Measurements from ENCODE around the gene SCGB2A2.

SCGB2A2 gene

GRCh38 chr11:62269654-62270278, at the start of gene SCGB2A2:
SCGB2A2 (plus strand) TSS chr11:62270158; CDS start chr11:62270217, 59 bp downstream.
- no peak for DNase-seq

GRCh38 chr11:62221498-62221897, 48.5 kb upstream of the SCGB2A2 start:
- no peak for DNase-seq

GRCh38 chr11:62223095-62223494, 46.9 kb upstream of the SCGB2A2 start:
- no peak for DNase-seq

GRCh38 chr11:62233730-62234129, 36.2 kb upstream of the SCGB2A2 start:
- no peak for DNase-seq

- DNase-seq, result no peak
Measured at GRCh38 chr11:62236187-62236586, 33.8 kb upstream of the SCGB2A2 start.

GRCh38 chr11:62237499-62237898, 32.5 kb upstream of the SCGB2A2 start:
- no peak for DNase-seq

- DNase-seq, result no peak
Measured at GRCh38 chr11:62238151-62238550, 31.8 kb upstream of the SCGB2A2 start.

- no peak for DNase-seq
Measured at GRCh38 chr11:62241095-62241494, 28.9 kb upstream of the SCGB2A2 start.

- DNase-seq, result no peak
Measured at GRCh38 chr11:62242021-62242420, 27.9 kb upstream of the SCGB2A2 start, which contains the start of gene SCGB1D2. SCGB1D2 (plus strand) TSS chr11:62242239; CDS start chr11:62242308, 69 bp downstream.

GRCh38 chr11:62245271-62245753, 24.6 kb upstream of the SCGB2A2 start:
- DNase-seq, result no peak

- DNase-seq, result no peak
Measured at GRCh38 chr11:62251698-62252097, 18.3 kb upstream of the SCGB2A2 start.

GRCh38 chr11:62253999-62254542, 15.9 kb upstream of the SCGB2A2 start:
- DNase-seq, result no peak

- DNase-seq, result no peak
Measured at GRCh38 chr11:62256281-62256680, 13.7 kb upstream of the SCGB2A2 start.

GRCh38 chr11:62260261-62260953, 9.6 kb upstream of the SCGB2A2 start:
- DNase-seq, result no peak

- no peak for DNase-seq
Measured at GRCh38 chr11:62264004-62264403, 6.0 kb upstream of the SCGB2A2 start.

GRCh38 chr11:62266558-62266957, 3.4 kb upstream of the SCGB2A2 start:
- DNase-seq, result no peak

- DNase-seq, result no peak
Measured at GRCh38 chr11:62267050-62267449, 2.9 kb upstream of the SCGB2A2 start.

- no peak for DNase-seq
Measured at GRCh38 chr11:62267576-62267975, 2.4 kb upstream of the SCGB2A2 start.

GRCh38 chr11:62273284-62273683, 3.3 kb downstream of the SCGB2A2 start:
- DNase-seq, result no peak

GRCh38 chr11:62273789-62274275, 3.9 kb downstream of the SCGB2A2 start:
- DNase-seq, result no peak

GRCh38 chr11:62280452-62280851, 10.5 kb downstream of the SCGB2A2 start:
- no peak for DNase-seq

- DNase-seq, result no peak
Measured at GRCh38 chr11:62295504-62295903, 25.5 kb downstream of the SCGB2A2 start.

GRCh38 chr11:62298975-62299374, 29.0 kb downstream of the SCGB2A2 start, which contains the start of gene SCGB1D4:
SCGB1D4 (minus strand) TSS chr11:62299075; CDS start chr11:62299010, 65 bp downstream.
- DNase-seq, result no peak

GRCh38 chr11:62306227-62306626, 36.3 kb downstream of the SCGB2A2 start:
- DNase-seq, result no peak

Measured in SHP77 (cell line).